DMS53 treated with DMSO at 0.1 percent for 48 hours (cell line): Measurements from ENCODE around the gene PRKAR1A.

ENCODE experiments used
- DNase-seq: peaks from one replicate; lab custom pipeline; 2025; ENCODE audit not compliant: unreplicated experiment; lab: John Stamatoyannopoulos, UW

Gene PRKAR1A

DNA sequence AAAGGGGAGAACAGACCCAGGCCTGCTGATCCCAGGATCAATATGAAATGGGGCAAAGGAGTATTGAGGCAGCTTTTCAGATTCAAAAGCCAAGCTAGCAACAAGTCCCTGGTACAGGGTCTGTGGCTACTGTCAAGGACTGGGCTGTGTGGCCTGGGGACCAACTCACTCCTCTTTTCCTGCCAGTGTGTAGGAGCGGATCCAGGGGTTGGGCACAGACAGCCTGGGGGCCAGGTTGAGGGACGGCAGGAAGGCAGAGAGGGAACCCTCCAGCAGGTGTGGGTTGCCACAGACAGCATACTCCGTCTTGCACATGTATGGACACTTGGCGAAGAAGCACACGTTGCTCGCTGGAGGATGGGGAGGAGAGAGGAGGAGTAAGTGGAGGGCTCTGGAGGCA is 29.6 kb downstream of the PRKAR1A start:
- no peak for DNase-seq

DNA sequence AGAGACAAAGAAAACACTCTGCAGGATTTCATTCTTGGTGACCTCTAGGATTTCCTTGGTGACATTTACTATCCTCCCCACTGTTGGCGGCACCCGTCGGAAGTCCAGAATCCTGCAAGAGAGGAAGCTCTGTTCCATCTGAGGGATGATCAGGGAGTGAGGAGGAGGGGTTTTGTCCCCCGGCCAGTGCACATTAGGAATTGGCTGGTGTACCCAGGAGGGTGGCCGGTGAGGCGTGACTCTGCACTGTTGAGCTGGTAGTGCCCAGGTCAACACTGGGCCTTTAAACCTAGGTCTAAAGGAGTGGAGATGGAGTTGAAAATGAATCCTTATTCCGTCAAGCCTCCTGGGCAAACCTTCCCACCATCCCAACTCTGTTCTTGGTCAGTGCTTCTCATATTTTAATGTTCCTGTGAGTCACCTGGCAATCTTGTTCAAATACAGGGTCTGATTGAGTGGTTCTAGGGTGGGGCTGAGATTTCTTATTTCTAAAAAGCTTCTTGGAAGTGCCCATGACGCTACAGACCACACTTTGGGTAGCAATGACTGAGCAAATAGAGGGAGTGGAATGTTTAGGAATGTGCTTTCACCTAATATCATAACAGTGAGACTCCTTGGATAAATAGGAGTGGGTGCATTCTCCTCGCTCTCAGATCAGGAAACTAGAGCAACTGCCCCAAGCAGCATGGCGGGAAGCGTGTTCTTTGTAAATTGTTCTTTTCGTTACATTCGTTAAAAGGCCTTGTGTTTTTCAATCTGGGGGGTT is 30.7 kb downstream of the PRKAR1A start:
- DNase-seq: no peak

DNA sequence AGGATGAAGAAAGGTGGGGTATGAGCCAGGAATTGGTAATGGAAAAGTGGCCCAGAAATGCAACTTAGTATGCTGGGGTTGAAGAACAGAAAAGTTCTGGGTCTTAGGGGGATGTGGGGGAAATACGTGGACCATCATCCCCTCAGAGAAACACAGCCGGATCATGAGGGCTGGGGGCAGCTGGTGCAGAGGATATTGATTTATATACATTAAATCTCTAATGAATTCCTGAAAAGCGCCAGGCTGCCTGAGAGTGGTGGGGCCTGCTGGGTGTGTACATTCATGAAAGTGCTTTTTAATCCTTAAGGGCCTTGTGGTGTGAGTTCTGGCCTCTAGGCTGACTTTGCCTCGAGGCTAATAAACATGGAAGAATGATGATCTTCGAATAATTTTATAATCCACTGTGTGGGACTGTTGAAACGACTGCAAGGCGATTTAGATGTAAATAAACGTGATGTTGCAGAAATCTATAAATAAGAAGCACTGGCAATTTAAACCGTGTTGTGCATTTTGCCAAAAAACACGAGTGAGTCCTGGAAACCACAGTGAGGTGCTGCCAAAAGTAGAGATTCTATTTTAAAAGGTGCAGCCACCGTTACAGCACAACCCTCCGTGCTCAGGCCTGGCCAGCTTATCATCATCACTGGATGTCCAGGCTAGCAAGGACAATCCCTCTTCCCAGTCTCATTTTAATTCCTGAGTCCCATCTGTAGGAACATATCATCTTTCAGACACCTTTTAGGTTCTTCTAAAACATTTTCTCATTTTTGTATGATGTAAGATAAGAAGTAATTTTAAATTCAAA is 32.1 kb downstream of the PRKAR1A start:
- DNase-seq: no peak

DNA sequence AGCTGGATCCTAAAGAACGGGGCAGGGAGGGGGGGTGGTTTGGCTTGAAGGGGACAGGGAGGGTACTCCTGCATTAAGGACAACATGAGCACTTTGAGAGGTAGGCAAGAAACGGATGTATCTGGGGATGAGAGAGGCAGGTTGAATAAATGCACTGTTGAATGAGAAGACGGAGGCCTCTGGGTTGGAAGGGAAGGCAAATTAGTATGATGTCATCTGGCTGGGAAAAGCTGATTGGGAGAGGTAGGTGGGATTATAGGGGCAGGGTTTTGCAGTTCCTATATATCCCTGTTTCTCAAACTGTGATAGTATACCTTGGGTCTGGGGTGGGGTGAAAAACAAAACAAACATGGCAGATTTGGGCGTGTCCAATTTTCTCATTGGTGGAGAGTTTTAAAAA is 44.3 kb downstream of the PRKAR1A start:
- no peak for DNase-seq

DNA sequence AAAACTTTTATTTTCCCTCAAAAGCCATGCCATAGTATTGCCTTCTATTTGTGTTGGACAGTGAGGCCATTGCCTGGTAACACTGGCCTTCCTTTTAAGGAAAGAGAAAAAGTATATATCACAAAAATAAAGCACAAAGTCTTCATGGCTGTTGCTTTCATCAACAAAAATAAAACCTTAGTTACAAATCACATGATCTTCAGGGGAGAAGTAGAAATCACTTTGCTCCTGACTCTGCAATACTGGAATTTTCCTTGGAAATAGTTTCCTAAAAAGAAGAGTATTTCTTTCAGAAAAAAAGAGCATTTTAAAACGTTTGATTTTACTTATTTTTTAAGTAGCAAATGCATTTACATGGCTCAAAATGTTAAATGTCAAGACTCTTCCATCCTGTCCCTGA is 47.1 kb downstream of the PRKAR1A start:
- DNase-seq: no peak

DNA sequence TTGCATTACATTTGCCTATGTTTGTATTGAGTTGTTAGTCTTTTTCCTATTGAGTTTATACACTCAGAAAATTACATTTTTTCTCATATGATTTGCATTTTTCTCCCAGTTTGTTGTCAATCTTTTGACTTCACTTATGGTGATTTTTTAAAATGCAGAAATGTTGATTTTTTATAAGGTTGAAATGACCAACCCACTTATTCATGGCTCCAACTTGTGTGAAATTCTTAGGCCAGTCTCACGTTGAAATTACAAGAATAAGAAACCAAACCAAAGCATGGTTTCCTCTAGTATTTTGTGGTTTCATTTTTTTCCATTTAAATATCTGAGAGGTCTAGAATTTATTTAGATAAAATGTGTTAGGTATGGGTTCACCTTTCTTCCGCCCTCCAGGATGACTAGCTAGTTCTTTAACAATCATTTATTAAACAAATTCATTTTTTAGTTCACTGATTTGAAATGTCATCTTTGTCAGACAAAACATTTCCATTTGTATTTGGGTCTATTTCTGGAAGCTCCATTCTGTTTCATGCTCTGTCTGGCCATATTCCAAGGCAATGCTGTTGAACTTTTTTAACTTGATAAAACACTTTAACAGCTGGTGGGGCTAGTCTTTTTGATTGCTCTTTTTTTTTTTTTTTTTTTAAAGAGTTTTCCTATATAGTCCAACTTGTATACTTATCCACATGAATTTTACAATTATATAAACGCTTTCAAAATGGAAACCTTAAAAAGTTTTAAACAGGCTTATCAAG is 48.9 kb downstream of the PRKAR1A start:
- DNase-seq: no peak

DNA sequence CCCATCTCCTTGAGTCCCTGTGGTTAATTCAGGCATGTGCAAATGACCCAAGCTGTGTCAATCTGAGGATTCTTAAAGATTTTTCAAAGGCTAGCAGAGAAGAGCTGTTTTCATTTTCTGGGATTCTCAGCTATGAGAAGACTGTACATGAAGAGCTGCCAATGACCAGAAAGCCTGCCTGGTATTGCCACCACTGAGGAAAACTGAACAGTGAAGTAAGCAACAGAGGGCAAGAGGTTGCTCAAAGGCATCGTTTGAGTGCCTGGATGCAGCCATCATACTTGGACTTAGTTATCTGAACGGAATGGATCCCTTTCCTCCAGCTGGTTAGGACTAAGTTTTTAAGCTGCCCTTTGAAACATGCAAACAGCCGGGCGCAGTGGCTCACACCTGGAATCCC is 50.5 kb downstream of the PRKAR1A start:
- no peak for DNase-seq

DNA sequence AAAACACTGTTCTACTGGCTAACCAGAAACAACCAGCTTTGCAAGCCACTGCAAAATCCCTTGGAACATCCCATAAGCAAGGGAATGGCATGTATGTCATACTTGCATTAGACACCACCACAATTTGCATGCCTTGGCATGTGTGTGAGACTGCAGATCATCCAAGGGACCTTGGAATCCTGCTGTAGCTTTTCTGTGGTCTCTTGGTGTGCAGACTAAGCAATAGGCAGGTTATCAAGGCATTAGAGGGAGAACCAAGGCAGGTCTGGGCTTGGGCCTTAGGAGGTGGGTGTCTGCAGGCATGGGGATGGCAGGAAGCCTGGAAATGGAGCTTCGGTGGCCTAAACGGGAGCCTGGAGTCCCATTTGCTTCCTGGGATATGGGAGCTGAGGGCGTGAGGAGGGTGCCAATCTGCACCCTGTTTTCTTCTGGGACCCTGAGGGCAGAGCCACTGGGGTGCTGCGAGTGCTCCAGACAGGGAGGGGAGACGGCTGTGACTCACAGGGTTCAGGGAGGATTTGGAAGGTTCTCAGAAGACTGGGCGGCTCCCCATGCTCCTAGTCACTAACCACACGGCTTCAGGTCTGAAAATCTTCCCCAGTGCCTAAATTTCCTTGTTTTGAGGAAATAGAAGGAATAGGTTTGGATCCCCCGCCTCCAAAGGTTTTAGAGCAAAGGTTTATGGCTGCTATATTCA is 52.3 kb downstream of the PRKAR1A start:
- DNase-seq: no peak

DNA sequence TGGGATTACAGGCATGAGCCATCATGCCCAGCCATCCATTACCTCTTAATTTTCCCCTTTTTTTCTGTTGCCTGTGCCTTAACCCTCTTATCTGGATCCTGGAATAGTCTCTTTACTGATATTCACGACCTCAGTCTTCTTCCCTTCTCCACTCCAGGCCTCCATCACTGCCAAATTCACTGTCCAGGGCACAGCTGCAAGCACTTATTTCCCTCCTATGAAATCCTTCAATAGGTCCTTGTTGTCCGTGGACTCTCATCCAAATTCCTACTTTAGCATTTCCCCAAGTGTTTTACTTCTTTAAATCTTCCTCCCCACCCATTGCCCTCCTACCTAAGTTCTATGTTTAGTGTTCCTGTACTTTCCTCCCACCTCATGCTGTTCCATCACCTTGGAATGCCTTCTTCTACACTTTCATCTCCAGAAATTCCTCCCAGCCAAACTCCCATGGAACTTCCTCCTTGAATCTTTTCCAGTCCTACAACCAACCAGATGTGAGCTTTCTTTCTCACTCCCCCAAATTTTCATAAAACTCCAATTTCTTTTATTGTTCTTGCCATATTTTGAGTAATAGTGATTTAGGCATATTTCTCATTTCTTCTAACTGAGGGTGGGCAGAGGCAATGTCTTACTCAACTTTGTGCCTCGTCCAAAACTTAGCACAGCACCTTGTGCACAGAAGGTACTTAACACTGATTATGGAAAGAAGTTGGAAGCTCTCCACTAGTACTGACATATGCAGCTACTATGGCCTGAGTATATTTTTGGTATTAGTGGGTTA is 53.6 kb downstream of the PRKAR1A start:
- no peak for DNase-seq

DNA sequence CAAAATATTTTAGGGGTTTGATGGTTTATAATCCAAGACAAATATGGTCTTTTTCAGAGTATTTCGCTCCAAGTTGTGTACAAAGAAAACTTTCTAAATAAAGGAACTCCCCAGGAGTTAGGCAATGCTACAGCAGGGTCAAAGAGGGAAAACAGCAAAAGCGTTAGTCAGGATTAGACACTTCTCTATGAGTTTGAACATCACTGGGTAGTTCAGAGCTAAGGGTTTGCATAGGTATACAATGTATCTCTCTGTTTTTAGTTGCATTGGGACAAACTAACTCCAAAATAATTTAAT is 54.2 kb downstream of the PRKAR1A start:
- DNase-seq: no peak

DNA sequence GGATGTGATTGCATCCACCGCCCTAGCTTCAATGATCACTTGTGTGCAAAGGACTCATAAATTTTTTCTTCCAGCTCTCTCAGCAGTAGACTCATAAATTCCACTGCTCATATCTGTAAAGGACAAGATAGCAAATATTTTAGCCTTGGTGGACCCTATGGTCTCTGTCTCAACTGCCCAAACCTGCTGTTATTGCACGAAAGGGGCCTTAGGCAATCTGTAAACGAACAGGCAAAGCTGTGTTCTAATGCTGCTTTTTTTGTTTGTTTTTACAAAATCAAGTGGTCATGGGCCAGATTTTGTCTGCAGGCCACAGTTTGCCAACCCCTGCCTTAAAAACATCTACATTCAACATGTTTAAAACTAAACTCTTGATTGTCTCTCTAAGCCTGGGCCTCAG is 54.8 kb downstream of the PRKAR1A start:
- DNase-seq: no peak

DNA sequence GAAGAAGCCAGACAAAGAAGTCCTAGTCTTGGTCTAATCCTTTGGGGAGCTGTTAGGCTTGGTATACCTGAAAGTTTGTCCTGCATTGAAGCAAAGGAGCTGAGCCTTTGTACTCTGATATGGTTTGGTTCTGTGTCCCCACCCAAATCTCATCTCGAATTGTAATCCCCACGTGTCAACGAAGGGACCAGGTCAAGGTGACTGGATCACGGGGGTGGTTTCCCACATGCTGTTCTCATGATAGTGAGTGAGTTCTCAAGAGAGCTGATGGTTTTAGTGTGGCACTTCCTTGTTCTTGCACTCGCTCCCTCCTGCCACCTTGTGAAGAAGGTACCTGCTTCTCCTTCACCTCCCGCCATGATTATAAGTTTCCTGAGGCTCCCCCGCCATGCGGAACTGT is 55.4 kb downstream of the PRKAR1A start:
- DNase-seq: no peak

DNA sequence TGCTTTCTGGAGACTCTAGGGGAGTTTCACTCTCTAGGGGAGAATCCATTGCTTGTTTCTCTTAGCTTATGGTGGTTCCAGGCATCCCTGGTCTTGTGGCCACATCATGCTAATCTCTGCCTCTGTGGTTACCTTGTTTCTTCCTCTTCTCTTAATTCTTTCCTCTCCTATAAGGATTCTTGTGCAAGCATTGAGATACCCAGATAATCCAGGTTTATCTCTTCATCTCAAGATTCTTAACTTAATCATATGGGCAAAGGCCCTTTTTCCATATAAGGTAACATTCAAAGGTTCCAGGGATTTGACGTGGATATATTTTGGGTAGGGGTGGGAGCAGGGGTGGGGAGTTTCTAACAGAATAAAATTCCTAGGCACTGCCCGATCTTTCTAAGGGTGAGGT is 56.4 kb downstream of the PRKAR1A start:
- no peak for DNase-seq

DNA sequence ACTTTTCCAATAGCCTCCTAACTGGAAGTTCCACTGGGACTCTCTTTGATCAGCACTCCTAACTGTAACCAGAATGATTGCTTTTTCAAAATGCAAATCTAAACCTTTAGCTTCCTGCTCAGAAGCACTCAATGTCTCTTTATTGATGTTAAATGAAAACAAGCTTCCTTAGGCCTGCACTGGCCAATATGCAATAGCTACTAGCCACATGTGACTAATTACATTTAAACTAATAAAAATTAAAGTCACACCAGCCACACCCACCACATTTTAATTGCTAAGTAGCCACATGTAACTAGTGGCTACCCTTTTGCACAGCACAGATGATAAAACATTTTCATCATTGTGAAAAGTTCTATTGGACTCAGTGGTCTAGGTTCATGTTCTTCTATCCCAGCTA is 57.1 kb downstream of the PRKAR1A start:
- DNase-seq: no peak

DNA sequence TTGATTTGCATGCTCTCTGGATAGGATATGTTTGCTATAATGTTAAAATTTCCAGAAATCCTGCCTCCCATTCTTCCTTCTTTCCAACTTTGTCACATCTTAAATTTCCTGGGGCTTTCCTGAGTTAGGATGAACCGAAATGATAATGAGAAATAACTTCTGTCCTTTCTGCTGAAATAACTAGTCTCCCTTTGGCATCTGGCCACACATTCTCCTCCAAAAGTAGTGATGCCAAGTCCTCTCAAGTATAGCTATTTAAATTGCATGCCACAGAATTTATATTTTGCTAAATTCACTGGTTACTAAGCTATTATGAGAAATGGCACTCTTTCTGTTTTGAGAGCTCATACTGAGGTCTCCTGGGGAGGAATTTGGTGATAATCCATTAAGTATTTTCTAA is 58.3 kb downstream of the PRKAR1A start:
- DNase-seq: no peak

DNA sequence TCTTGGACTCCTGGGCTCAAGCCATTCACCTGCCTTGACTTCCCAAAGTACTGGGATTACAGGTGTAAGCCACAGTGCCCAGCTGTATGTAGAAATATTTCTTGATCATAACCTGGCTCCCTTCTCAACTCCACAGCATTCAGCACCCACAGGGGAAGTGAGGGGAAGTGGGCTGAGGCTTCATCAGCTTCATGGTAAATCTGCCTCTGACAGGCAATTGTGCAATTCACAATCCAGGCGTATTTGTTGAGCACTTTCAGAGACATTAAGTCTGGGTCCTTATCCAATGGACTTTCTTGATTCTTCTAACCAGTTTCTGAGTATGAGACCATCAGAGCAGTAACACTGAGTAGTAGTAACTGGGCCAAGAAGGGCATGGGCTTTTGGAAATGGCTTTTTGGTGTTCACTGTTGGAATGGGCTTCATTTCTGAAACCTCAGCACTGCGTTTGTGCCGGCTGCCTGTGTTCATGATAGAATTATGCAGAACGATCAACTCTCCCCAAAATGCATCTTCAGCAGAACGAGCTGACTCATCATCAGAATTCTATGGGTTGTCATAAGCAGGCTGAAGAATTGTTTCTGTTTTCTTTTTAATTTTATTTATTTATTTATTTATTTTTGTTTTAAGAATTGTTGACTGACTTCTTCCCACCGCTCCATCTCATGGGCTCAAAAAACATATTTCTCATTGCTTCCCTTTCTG is 60.1 kb downstream of the PRKAR1A start:
- DNase-seq: no peak

DNA sequence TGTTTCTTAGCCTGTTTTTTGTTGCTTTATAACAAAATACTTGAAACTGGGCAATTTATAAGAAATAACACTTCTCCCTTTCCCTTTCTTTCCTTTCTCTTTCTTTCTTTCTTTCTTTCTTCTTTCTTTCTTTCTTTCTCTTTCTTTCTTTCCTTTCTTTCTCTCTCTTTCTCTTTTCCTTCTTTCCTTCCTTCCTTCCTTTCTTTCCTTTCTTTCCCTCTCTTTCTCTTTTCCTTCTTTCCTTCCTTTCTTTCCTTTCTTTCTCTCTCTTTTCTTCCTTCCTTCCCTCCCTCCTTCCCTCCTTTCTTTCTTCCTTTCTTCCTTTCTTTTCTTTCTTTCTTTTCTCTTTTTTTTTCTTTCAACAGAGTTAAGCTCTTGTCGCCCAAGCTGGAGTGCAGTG is 61.1 kb downstream of the PRKAR1A start:
- no peak for DNase-seq

DNA sequence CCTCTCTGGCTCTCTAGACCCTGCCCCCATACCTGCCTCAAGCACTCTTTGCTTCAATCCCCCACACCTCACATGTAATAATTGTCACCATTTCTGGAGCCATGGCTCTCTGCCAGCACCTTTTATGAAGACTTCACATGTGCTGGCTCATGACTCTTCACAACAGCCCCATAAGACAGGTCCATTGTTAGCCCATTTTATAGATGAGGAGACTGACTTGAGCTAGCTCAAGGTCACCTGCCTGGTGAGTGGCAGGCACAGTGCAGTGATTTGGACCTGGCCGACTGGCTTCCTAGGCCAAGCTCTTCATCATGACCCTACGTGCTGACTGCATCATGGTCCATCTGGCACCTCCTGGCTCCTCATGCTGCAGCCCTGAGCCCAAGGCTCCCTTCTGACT is 63.9 kb downstream of the PRKAR1A start:
- no peak for DNase-seq

DNA sequence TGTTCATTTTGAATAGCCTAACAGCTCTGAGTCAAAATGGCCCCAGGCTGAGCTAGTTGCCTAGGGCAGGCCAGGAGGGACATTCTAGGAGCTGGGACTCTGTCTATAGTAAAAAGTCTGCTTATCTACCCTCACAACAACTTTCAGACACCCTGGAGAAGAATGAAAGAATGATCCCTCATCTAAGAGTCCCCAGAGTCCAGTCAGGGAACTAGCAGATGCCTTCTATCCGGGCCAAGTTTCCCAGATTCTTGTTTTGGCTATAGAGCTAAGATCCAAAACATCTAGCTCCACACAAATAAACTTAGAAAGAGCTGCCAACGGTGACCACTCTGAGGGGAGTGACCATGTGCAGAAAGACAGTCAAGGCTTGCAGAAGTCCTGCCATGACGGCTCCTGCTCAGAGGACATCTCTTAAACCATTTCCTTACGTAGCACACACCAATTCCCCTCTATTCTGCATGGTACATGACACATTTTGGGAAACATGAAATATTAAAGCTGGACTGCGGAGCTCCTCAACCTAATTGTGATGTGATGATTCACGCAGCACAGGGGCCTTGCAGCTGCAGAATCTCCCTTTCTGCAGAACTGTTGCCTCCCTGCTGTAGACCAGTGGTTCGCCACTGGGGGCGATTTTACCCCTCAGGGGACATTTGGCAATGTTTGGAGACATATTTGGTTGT is 64.7 kb downstream of the PRKAR1A start:
- no peak for DNase-seq

DNA sequence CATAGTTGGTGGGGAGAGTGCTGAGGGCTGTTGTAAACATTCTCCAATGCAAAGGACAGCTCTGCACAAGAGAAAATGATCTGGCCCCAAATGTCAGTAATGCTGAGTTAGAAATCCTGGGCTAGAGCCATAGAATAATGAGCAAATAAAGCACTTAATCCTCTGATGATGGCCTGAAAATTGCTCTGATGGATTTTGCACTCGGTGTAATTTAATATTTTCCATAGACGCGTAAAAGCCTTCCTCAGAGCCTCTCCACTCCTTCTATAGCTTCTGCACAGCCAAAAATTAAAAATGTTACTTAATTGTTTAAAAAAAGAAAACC is 65.2 kb downstream of the PRKAR1A start:
- DNase-seq: no peak
